ENCODE results near the gene TSPEAR. TPM values are rescaled to one million over a fixed set of nuclear protein-coding genes. Genes with fewer than 3 reads are reported as not detected.

TSPEAR gene
- total and polyA plus RNA-seq, 4 donors, result 0.24 to 0.66 (median 0.33) TPM; not detected in 1

GRCh38 chr21:44531606-44532564 lies 179.5 kb downstream of the TSPEAR start:
- Histone ChIP-seq H3K36me3 (ENCODE audit: control insufficient read depth, insufficient read depth, low read length) (no peaks in the 10 kb centered on the region), H3K27ac (ENCODE audit: low read depth, low read length) (no peak overlapping the region), H3K4me3 (ENCODE audit: low read depth, low read length) (no peak overlapping the region), H3K27me3 (ENCODE audit: control insufficient read depth, insufficient read depth, low read length) (no peaks in the 10 kb centered on the region), H3K4me1 (ENCODE audit: control insufficient read depth, insufficient read depth, low read length) (no peaks in the 10 kb centered on the region), H3K9me3 (ENCODE audit: control insufficient read depth, insufficient read depth, low read length) (no peaks in the 10 kb centered on the region)
- DNase-seq (ENCODE audit: low read depth in 4 of 6, low spot score in 6 of 6), result no peak
- WGBS (ENCODE audit: insufficient coverage), result 81% methylated on average over 22 of the region's 30 CpGs

GRCh38 chr21:44530903-44531605 lies 180.3 kb downstream of the TSPEAR start:
- Histone ChIP-seq H3K27ac (ENCODE audit: low read depth, low read length) (no peak overlapping the region), H3K4me1 (ENCODE audit: control insufficient read depth, insufficient read depth, low read length) (no peaks in the 10 kb centered on the region), H3K36me3 (ENCODE audit: control insufficient read depth, insufficient read depth, low read length) (no peaks in the 10 kb centered on the region), H3K4me3 (ENCODE audit: low read depth, low read length) (no peak overlapping the region), H3K9me3 (ENCODE audit: control insufficient read depth, insufficient read depth, low read length) (no peaks in the 10 kb centered on the region), H3K27me3 (ENCODE audit: control insufficient read depth, insufficient read depth, low read length) (no peaks in the 10 kb centered on the region)
- no peak for DNase-seq (ENCODE audit: low read depth in 4 of 6, low spot score in 6 of 6)
- 90% methylated on average over 23 of the region's 23 CpGs for WGBS (ENCODE audit: insufficient coverage)

- 83% methylated on average over 7 of the region's 7 CpGs for WGBS (ENCODE audit: insufficient coverage)
- no peaks in the 10 kb centered on the region for H3K9me3 ChIP-seq (ENCODE audit: control insufficient read depth, insufficient read depth, low read length)
- no peak overlapping the region for H3K4me3 ChIP-seq (ENCODE audit: low read depth, low read length)
- no peaks in the 10 kb centered on the region for H3K4me1 ChIP-seq (ENCODE audit: control insufficient read depth, insufficient read depth, low read length)
- H3K27ac ChIP-seq (ENCODE audit: low read depth, low read length), result no peak overlapping the region
- DNase-seq (ENCODE audit: low read depth in 4 of 6, low spot score in 6 of 6), result no peak
- no peaks in the 10 kb centered on the region for H3K36me3 ChIP-seq (ENCODE audit: control insufficient read depth, insufficient read depth, low read length)
- no peaks in the 10 kb centered on the region for H3K27me3 ChIP-seq (ENCODE audit: control insufficient read depth, insufficient read depth, low read length)
Observed at GRCh38 chr21:44530221-44530902, 181.0 kb downstream of the TSPEAR start.

GRCh38 chr21:44529503-44530125 lies 181.8 kb downstream of the TSPEAR start:
- 76% methylated on average over 23 of the region's 23 CpGs for WGBS (ENCODE audit: insufficient coverage)
- DNase-seq (ENCODE audit: low read depth in 4 of 6, low spot score in 6 of 6), result no peak
- no peaks in the 10 kb centered on the region for H3K36me3 ChIP-seq (ENCODE audit: control insufficient read depth, insufficient read depth, low read length)
- no peaks in the 10 kb centered on the region for H3K27me3 ChIP-seq (ENCODE audit: control insufficient read depth, insufficient read depth, low read length)
- no peaks in the 10 kb centered on the region for H3K4me1 ChIP-seq (ENCODE audit: control insufficient read depth, insufficient read depth, low read length)
- no peak overlapping the region for H3K27ac ChIP-seq (ENCODE audit: low read depth, low read length)
- no peaks in the 10 kb centered on the region for H3K9me3 ChIP-seq (ENCODE audit: control insufficient read depth, insufficient read depth, low read length)
- H3K4me3 ChIP-seq (ENCODE audit: low read depth, low read length), result no peak overlapping the region

- WGBS (ENCODE audit: insufficient coverage), result 96% methylated on average over 10 of the region's 17 CpGs
- no peaks in the 10 kb centered on the region for H3K4me1 ChIP-seq (ENCODE audit: control insufficient read depth, insufficient read depth, low read length)
- no peaks in the 10 kb centered on the region for H3K27me3 ChIP-seq (ENCODE audit: control insufficient read depth, insufficient read depth, low read length)
- no peak overlapping the region for H3K4me3 ChIP-seq (ENCODE audit: low read depth, low read length)
- H3K9me3 ChIP-seq (ENCODE audit: control insufficient read depth, insufficient read depth, low read length), result no peaks in the 10 kb centered on the region
- H3K36me3 ChIP-seq (ENCODE audit: control insufficient read depth, insufficient read depth, low read length), result no peaks in the 10 kb centered on the region
- no peak overlapping the region for H3K27ac ChIP-seq (ENCODE audit: low read depth, low read length)
- DNase-seq (ENCODE audit: low read depth in 4 of 6, low spot score in 6 of 6), result no peak
Observed at GRCh38 chr21:44529011-44529421, 182.4 kb downstream of the TSPEAR start.

- Histone ChIP-seq H3K9me3 (ENCODE audit: control insufficient read depth, insufficient read depth, low read length) (no peaks in the 10 kb centered on the region), H3K4me1 (ENCODE audit: control insufficient read depth, insufficient read depth, low read length) (no peaks in the 10 kb centered on the region), H3K36me3 (ENCODE audit: control insufficient read depth, insufficient read depth, low read length) (no peaks in the 10 kb centered on the region), H3K27me3 (ENCODE audit: control insufficient read depth, insufficient read depth, low read length) (no peaks in the 10 kb centered on the region), H3K27ac (ENCODE audit: low read depth, low read length) (no peak overlapping the region), H3K4me3 (ENCODE audit: low read depth, low read length) (no peak overlapping the region)
- WGBS (ENCODE audit: insufficient coverage), result 85% methylated on average over 6 of the region's 10 CpGs
- DNase-seq (ENCODE audit: low read depth in 4 of 6, low spot score in 6 of 6), result no peak
Observed at GRCh38 chr21:44528634-44528995, 182.8 kb downstream of the TSPEAR start.

- H3K4me1 ChIP-seq (ENCODE audit: control insufficient read depth, insufficient read depth, low read length), result no peaks in the 10 kb centered on the region
- no peaks in the 10 kb centered on the region for H3K27me3 ChIP-seq (ENCODE audit: control insufficient read depth, insufficient read depth, low read length)
- 90% methylated on average over 18 of the region's 18 CpGs for WGBS (ENCODE audit: insufficient coverage)
- DNase-seq (ENCODE audit: low read depth in 4 of 6, low spot score in 6 of 6), result no peak
- H3K27ac ChIP-seq (ENCODE audit: low read depth, low read length), result no peak overlapping the region
- no peaks in the 10 kb centered on the region for H3K36me3 ChIP-seq (ENCODE audit: control insufficient read depth, insufficient read depth, low read length)
- H3K4me3 ChIP-seq (ENCODE audit: low read depth, low read length), result no peak overlapping the region
- H3K9me3 ChIP-seq (ENCODE audit: control insufficient read depth, insufficient read depth, low read length), result no peaks in the 10 kb centered on the region
Observed at GRCh38 chr21:44527983-44528633, 183.3 kb downstream of the TSPEAR start.

GRCh38 chr21:44527156-44527982 lies 184.0 kb downstream of the TSPEAR start:
- WGBS (ENCODE audit: insufficient coverage), result 89% methylated on average over 30 of the region's 37 CpGs
- no peak overlapping the region for H3K27ac ChIP-seq (ENCODE audit: low read depth, low read length)
- DNase-seq (ENCODE audit: low read depth in 4 of 6, low spot score in 6 of 6), result no peak
- no peak overlapping the region for H3K4me3 ChIP-seq (ENCODE audit: low read depth, low read length)
- H3K36me3 ChIP-seq (ENCODE audit: control insufficient read depth, insufficient read depth, low read length), result no peaks in the 10 kb centered on the region
- H3K4me1 ChIP-seq (ENCODE audit: control insufficient read depth, insufficient read depth, low read length), result no peaks in the 10 kb centered on the region
- H3K9me3 ChIP-seq (ENCODE audit: control insufficient read depth, insufficient read depth, low read length), result no peaks in the 10 kb centered on the region
- H3K27me3 ChIP-seq (ENCODE audit: control insufficient read depth, insufficient read depth, low read length), result no peaks in the 10 kb centered on the region
